Fibroblast of villous mesenchyme (primary cell): ENCODE measurements around the gene NAA16. TPM values are rescaled to one million over a fixed set of nuclear protein-coding genes. Genes with fewer than 3 reads are reported as not detected.

Experiments used
- DNase-seq: peaks from one replicate; pipeline ENCODE4 v3.0.0-alpha.2; 2010; ENCODE audit warnings: low read depth
- H3K4me3 ChIP-seq: 2 replicates; pipeline ENCODE4 v1.5.1; 2011; ENCODE audit warnings: low read depth, mild to moderate bottlenecking, low read length
- CTCF ChIP-seq: IDR thresholded peaks from 2 replicates; pipeline ENCODE4 v1.5.1; 2012; ENCODE audit warnings: low read depth, mild to moderate bottlenecking, low read length; ENCODE audit not compliant: insufficient read depth
- total RNA-seq: library from RNA; depleted of rRNA; stranded (reverse); fragments of >200 nt; gene quantifications from 2 replicates; pipeline ENCODE4 v1.2.3, GENCODE V29; 2012

The NAA16 gene
- total RNA-seq, 1 donor: 24.2 TPM

DNA sequence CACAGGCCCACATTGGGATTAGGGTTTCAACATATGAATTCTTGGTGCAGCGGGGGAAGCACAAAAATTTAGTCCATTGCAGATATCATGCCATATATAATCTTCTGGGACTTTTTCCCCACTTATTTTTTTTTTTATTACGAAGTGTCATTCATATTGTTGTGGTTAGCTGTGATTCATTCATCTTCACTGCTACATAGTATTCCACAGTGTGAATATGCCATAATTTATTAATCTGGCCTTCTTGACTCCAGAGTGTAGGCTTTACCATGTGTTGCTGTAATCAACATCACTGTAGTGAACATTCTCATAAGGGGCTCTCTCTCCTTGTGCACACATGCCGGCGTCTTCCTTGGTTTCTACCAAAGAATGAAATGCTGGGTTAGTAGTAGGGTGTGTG is 92.9 kb downstream of the NAA16 start:
- no peak overlapping the region for H3K4me3 ChIP-seq
- no peak for DNase-seq
- TF ChIP-seq CTCF: no peak

- TF ChIP-seq CTCF: no peak
- DNase-seq: no peak
- no peak overlapping the region for H3K4me3 ChIP-seq
These were observed 94.3 kb downstream of the NAA16 start for GRCh38 chr13:41405367-41405766.

DNA sequence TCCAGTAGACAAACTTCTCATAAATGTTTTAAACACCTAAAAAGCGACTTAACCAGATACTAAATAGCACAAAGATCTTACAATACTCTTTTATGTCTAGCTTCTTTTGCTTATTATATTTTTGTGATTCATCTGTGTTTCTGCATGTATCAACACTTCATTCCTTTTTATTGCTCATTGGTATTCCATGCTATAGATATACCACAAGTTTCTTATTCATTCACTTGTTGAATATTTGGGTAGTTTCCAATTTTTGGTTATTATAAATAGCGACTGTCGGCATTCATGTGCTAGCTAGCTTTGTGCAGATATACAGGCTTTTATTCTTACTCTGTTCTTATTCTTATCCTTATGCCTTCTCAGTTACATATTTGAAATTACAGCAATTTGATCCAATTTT is 96.3 kb downstream of the NAA16 start:
- H3K4me3 ChIP-seq: no peak overlapping the region
- DNase-seq: no peak
- no peak for TF ChIP-seq CTCF

GRCh38 chr13:41408121-41408520 is 97.1 kb downstream of the NAA16 start:
- no peak for TF ChIP-seq CTCF
- DNase-seq: no peak
- no peak overlapping the region for H3K4me3 ChIP-seq

DNA sequence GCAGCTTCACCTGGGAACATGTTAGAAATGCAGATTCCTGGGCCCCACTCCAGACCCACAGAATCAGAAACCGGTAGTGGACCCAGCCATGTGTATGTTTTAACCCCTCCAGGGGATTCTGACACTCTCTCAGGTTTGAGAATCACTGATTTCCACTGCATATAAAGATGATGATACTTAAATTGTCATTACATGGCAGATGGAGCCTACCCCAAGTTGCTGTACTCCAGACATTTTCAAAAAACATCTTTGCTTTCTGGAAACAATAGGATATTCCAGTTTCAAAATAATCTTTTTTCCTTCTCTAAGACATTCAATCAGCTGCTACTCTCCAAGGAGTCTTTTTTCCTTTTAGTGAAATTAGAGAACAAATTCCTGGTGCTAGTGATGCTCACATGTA is 97.7 kb downstream of the NAA16 start:
- no peak for TF ChIP-seq CTCF
- DNase-seq: no peak
- no peak overlapping the region for H3K4me3 ChIP-seq

- TF ChIP-seq CTCF: no peak
These were observed 98.5 kb downstream of the NAA16 start for GRCh38 chr13:41409611-41410010.

GRCh38 chr13:41411060-41411459 is 100.0 kb downstream of the NAA16 start:
- H3K4me3 ChIP-seq: no peak overlapping the region
- TF ChIP-seq CTCF: no peak
- DNase-seq: no peak

More at GRCh38 chr13:41409611-41410010, 98.5 kb downstream of the NAA16 start:
- H3K4me3 ChIP-seq: no peak overlapping the region
- no peak for DNase-seq
